Naive B cell (primary cell): ENCODE data around the gene NFATC2. TPM values are rescaled to one million over a fixed set of nuclear protein-coding genes. Genes with fewer than 3 reads are reported as not detected.
"Not testable (repeated sequence)": the region's sequence is repeated elsewhere in the genome, so short reads cannot be mapped to it uniquely, and the experiment has no call there.

ENCODE experiments used
- ATAC-seq, 2 donors: fragments of 150-1000 bp; cut with Tn5 transposase; 2 replicates each; pipeline ENCODE4 v1.10.0; 2021; ENCODE audit warnings: low read depth in 2 of 2, mild to moderate bottlenecking in 2 of 2, moderate library complexity in 2 of 2
- DNase-seq: peaks from one replicate; pipeline ENCODE4 v3.0.0; 2022
- H3K27ac Mint-ChIP-seq, 6 donors: one replicate each; pipeline ENCODE4 v1.8.0; 2020 to 2022; ENCODE audit warnings: mild to moderate bottlenecking in 6 of 6, mixed read lengths in 6 of 6, moderate library complexity in 5 of 6, inconsistent platforms in 2 of 6
- H3K27me3 Mint-ChIP-seq, 3 donors: one replicate each; pipeline ENCODE4 v1.8.0; 2021 to 2022; ENCODE audit warnings: mixed read lengths in 3 of 3, mild to moderate bottlenecking in 1 of 3
- H3K36me3 Mint-ChIP-seq, 2 donors: one replicate each; pipeline ENCODE4 v1.8.0; 2020 to 2022; ENCODE audit warnings: mixed read lengths in 2 of 2, inconsistent platforms in 1 of 2, mild to moderate bottlenecking in 1 of 2
- H3K4me1 Mint-ChIP-seq, 3 donors: one replicate each; pipeline ENCODE4 v1.8.0; 2020 to 2022; ENCODE audit warnings: mixed read lengths in 3 of 3, inconsistent platforms in 1 of 3, mild to moderate bottlenecking in 1 of 3, moderate library complexity in 1 of 3
- H3K4me3 Mint-ChIP-seq, 8 donors: one replicate each; pipeline ENCODE4 v1.8.0; 2020 to 2022; ENCODE audit warnings: mild to moderate bottlenecking in 8 of 8, mixed read lengths in 8 of 8, moderate library complexity in 8 of 8, inconsistent platforms in 2 of 8
- H3K9me3 Mint-ChIP-seq, 7 donors: one replicate each; pipeline ENCODE4 v1.8.0; 2020 to 2022; ENCODE audit warnings: mixed read lengths in 7 of 7, mild to moderate bottlenecking in 5 of 7, inconsistent platforms in 2 of 7, moderate library complexity in 1 of 7
- polyA plus RNA-seq, 6 donors: library from polyadenylated mRNA; unstranded; fragments of 300-500 nt; fragmentation: Illumina TruSeq; gene quantifications; one replicate each; pipeline ENCODE4 v1.2.3, GENCODE V29; 2021; ENCODE audit warnings: low read depth in 6 of 6

Gene NFATC2
- polyA plus RNA-seq, 6 donors from 2014 or later, result 4.6 to 22.9 (median 14.6) TPM

- no peak for ATAC-seq
- Mint-ChIP-seq H3K27me3 (peaks cover 6 to 36% (median 24%) of the 10 kb centered on the region in 3 donors), H3K27ac (peak overlapping the region in 2 of 6 donors; percentile 23 to 75), H3K4me3 (no peak overlapping the region), H3K9me3 (peaks cover 0 to 7% (median 1%) of the 10 kb centered on the region in 7 donors), H3K36me3 (no peaks in the 10 kb centered on the region), H3K4me1 (no peaks in the 10 kb centered on the region)
- no peak for DNase-seq
Observed at GRCh38 chr20:51577432-51578144, 35.1 kb upstream of the NFATC2 start.

- Mint-ChIP-seq H3K9me3 (peaks cover 0 to 8% (median 1%) of the 10 kb centered on the region in 7 donors), H3K4me3 (no peak overlapping the region), H3K27me3 (peaks cover 0 to 33% (median 20%) of the 10 kb centered on the region in 3 donors), H3K27ac (no peak overlapping the region), H3K36me3 (peaks cover 4 to 7% of the 10 kb centered on the region in 2 donors), H3K4me1 (no peaks in the 10 kb centered on the region)
- no peak for ATAC-seq
- no peak for DNase-seq
Observed at GRCh38 chr20:51575486-51575885, 33.0 kb upstream of the NFATC2 start.

- Mint-ChIP-seq H3K9me3 (peaks cover 0 to 8% (median 1%) of the 10 kb centered on the region in 7 donors), H3K36me3 (peaks cover 4 to 7% of the 10 kb centered on the region in 2 donors), H3K27me3 (peaks cover 0 to 36% (median 19%) of the 10 kb centered on the region in 3 donors), H3K4me3 (no peak overlapping the region), H3K27ac (no peak overlapping the region), H3K4me1 (no peaks in the 10 kb centered on the region)
- DNase-seq (no peak), ATAC-seq (no peak)
Observed at GRCh38 chr20:51574248-51575033, 31.9 kb upstream of the NFATC2 start.

- no peak for ATAC-seq
Observed at GRCh38 chr20:51573576-51574243, 31.2 kb upstream of the NFATC2 start.

GRCh38 chr20:51571460-51571794 lies 28.9 kb upstream of the NFATC2 start:
- ATAC-seq (no peak), DNase-seq (no peak)
- H3K36me3 Mint-ChIP-seq, result peaks cover 9 to 21% of the 10 kb centered on the region in 2 donors

More at GRCh38 chr20:51573576-51574243, 31.2 kb upstream of the NFATC2 start:
- H3K36me3 Mint-ChIP-seq, result peaks cover 5 to 9% of the 10 kb centered on the region in 2 donors
- no peak overlapping the region for H3K4me3 Mint-ChIP-seq
- H3K9me3 Mint-ChIP-seq, result peaks cover 0 to 8% (median 1%) of the 10 kb centered on the region in 7 donors
- no peak overlapping the region for H3K27ac Mint-ChIP-seq
- no peaks in the 10 kb centered on the region for H3K4me1 Mint-ChIP-seq
- no peak for DNase-seq
- H3K27me3 Mint-ChIP-seq, result peaks cover 0 to 43% (median 25%) of the 10 kb centered on the region in 3 donors

GRCh38 chr20:51570739-51571459 lies 28.4 kb upstream of the NFATC2 start:
- DNase-seq (no peak), ATAC-seq (no peak)
- Mint-ChIP-seq H3K4me3 (peak overlapping the region in 1 of 8 donors; percentile 78), H3K27me3 (peaks cover 7 to 46% (median 46%) of the 10 kb centered on the region in 3 donors), H3K4me1 (no peaks in the 10 kb centered on the region), H3K27ac (no peak overlapping the region), H3K9me3 (peaks cover 0 to 18% (median 7%) of the 10 kb centered on the region in 7 donors), H3K36me3 (peaks cover 9 to 21% of the 10 kb centered on the region in 2 donors)

More at GRCh38 chr20:51571460-51571794, 28.9 kb upstream of the NFATC2 start:
- H3K27me3 Mint-ChIP-seq, result peaks cover 4 to 45% (median 41%) of the 10 kb centered on the region in 3 donors
- no peak overlapping the region for H3K27ac Mint-ChIP-seq
- no peak overlapping the region for H3K4me3 Mint-ChIP-seq
- H3K9me3 Mint-ChIP-seq, result peaks cover 0 to 18% (median 7%) of the 10 kb centered on the region in 7 donors
- H3K4me1 Mint-ChIP-seq, result no peaks in the 10 kb centered on the region

GRCh38 chr20:51569815-51570738 lies 27.6 kb upstream of the NFATC2 start:
- Mint-ChIP-seq H3K4me1 (no peaks in the 10 kb centered on the region), H3K4me3 (no peak overlapping the region), H3K36me3 (peaks cover 9 to 21% of the 10 kb centered on the region in 2 donors), H3K27ac (no peak overlapping the region), H3K9me3 (peaks cover 0 to 18% (median 7%) of the 10 kb centered on the region in 7 donors), H3K27me3 (peaks cover 8 to 50% (median 49%) of the 10 kb centered on the region in 3 donors)
- ATAC-seq (no peak), DNase-seq (no peak)

- H3K4me1 Mint-ChIP-seq, H3K4me3 Mint-ChIP-seq, DNase-seq, ATAC-seq: not testable (repeated sequence)
- Mint-ChIP-seq H3K27ac (peak overlapping the region in 1 of 6 donors; percentile 7), H3K36me3 (peaks cover 9 to 21% of the 10 kb centered on the region in 2 donors), H3K9me3 (peaks cover 0 to 14% (median 7%) of the 10 kb centered on the region in 7 donors), H3K27me3 (peaks cover 12 to 58% (median 57%) of the 10 kb centered on the region in 3 donors)
Observed at GRCh38 chr20:51568533-51568932, 26.0 kb upstream of the NFATC2 start.

- Mint-ChIP-seq H3K9me3 (peaks cover 0 to 14% (median 7%) of the 10 kb centered on the region in 7 donors), H3K27ac (no peak overlapping the region), H3K36me3 (peaks cover 9 to 21% of the 10 kb centered on the region in 2 donors), H3K27me3 (peaks cover 20 to 67% (median 66%) of the 10 kb centered on the region in 3 donors), H3K4me3 (no peak overlapping the region), H3K4me1 (peaks cover 7 to 12% (median 11%) of the 10 kb centered on the region in 3 donors)
- no peak for DNase-seq
- ATAC-seq, result no peak
Observed at GRCh38 chr20:51567622-51568021, 25.1 kb upstream of the NFATC2 start.

- Mint-ChIP-seq H3K27me3 (peaks cover 30 to 75% (median 70%) of the 10 kb centered on the region in 3 donors), H3K9me3 (peaks cover 0 to 14% (median 7%) of the 10 kb centered on the region in 7 donors), H3K27ac (no peak overlapping the region), H3K4me1 (peaks cover 10 to 17% (median 14%) of the 10 kb centered on the region in 3 donors), H3K4me3 (no peak overlapping the region), H3K36me3 (peaks cover 9 to 21% of the 10 kb centered on the region in 2 donors)
- DNase-seq (no peak), ATAC-seq (no peak)
Observed at GRCh38 chr20:51566594-51566993, 24.1 kb upstream of the NFATC2 start.

- ATAC-seq (no peak), DNase-seq (no peak)
- Mint-ChIP-seq H3K4me3 (no peak overlapping the region), H3K4me1 (peaks cover 21 to 25% (median 22%) of the 10 kb centered on the region in 3 donors), H3K27me3 (peaks cover 40 to 77% (median 75%) of the 10 kb centered on the region in 3 donors), H3K36me3 (peaks cover 5 to 14% of the 10 kb centered on the region in 2 donors), H3K27ac (peak overlapping the region in 1 of 6 donors; percentile 11), H3K9me3 (peaks cover 0 to 11% (median 7%) of the 10 kb centered on the region in 7 donors)
Observed at GRCh38 chr20:51565298-51566144, 23.0 kb upstream of the NFATC2 start.
